ENCODE results near the gene VSTM2B. TPM values are rescaled to one million over a fixed set of nuclear protein-coding genes. Genes with fewer than 3 reads are reported as not detected.

Gene VSTM2B
- total RNA-seq, 4 donors from 2014 or later: not detected

GRCh38 chr19:29515706-29516357, 10.0 kb upstream of the VSTM2B start:
- H3K9me3 ChIP-seq: no peaks in the 10 kb centered on the region

GRCh38 chr19:29516358-29516725, 9.5 kb upstream of the VSTM2B start:
- H3K4me3 ChIP-seq: no peak overlapping the region
- peaks cover 0 to 36% (median 0%) of the 10 kb centered on the region in 4 donors for H3K27me3 ChIP-seq
- TF ChIP-seq CTCF (IDR thresholded peaks at IDR 0.05) (no peak), POLR2A (IDR thresholded peaks at IDR 0.05) (no peak)
- H3K9me3 ChIP-seq: no peaks in the 10 kb centered on the region
- no peaks in the 10 kb centered on the region for H3K36me3 ChIP-seq
- no peak overlapping the region for H3K27ac ChIP-seq
- intact Hi-C loops (cut with DNase I): no loop called here
- no peak for DNase-seq
- 77 to 82% methylated on average over 6 to 8 of the region's 9 CpGs for WGBS, 2 donors
- H3K4me1 ChIP-seq: no peaks in the 10 kb centered on the region

More at GRCh38 chr19:29515706-29516357, 10.0 kb upstream of the VSTM2B start:
- Histone ChIP-seq H3K27me3 (peaks cover 0 to 35% (median 0%) of the 10 kb centered on the region in 4 donors), H3K27ac (no peak overlapping the region), H3K4me1 (no peaks in the 10 kb centered on the region), H3K36me3 (no peaks in the 10 kb centered on the region), H3K4me3 (no peak overlapping the region)
- 68% methylated on average over 16 to 19 of the region's 19 CpGs for WGBS, 2 donors
- TF ChIP-seq POLR2A (IDR thresholded peaks at IDR 0.05): no peak
- no peak for TF ChIP-seq CTCF (IDR thresholded peaks at IDR 0.05)
- no peak for DNase-seq
- intact Hi-C loops (cut with DNase I): no loop called here

- TF ChIP-seq POLR2A (IDR thresholded peaks at IDR 0.05): no peak
- no peak for TF ChIP-seq CTCF (IDR thresholded peaks at IDR 0.05)
- H3K4me3 ChIP-seq: no peak overlapping the region
- no peak for DNase-seq
These were observed 8.9 kb upstream of the VSTM2B start for GRCh38 chr19:29516821-29517395.

GRCh38 chr19:29517412-29517811, 8.4 kb upstream of the VSTM2B start:
- no peak overlapping the region for H3K4me3 ChIP-seq
- TF ChIP-seq CTCF (IDR thresholded peaks at IDR 0.05) (no peak), POLR2A (IDR thresholded peaks at IDR 0.05) (no peak)
- H3K9me3 ChIP-seq: no peaks in the 10 kb centered on the region
- H3K36me3 ChIP-seq: no peaks in the 10 kb centered on the region
- 63 to 65% methylated on average over 2 to 3 of the region's 4 CpGs for WGBS, 2 donors
- H3K27me3 ChIP-seq: peaks cover 0 to 43% (median 0%) of the 10 kb centered on the region in 4 donors
- intact Hi-C loops (cut with DNase I): no loop called here
- no peaks in the 10 kb centered on the region for H3K4me1 ChIP-seq
- DNase-seq: no peak
- no peak overlapping the region for H3K27ac ChIP-seq

More at GRCh38 chr19:29516821-29517395, 8.9 kb upstream of the VSTM2B start:
- Histone ChIP-seq H3K4me1 (no peaks in the 10 kb centered on the region), H3K27ac (no peak overlapping the region), H3K36me3 (no peaks in the 10 kb centered on the region), H3K27me3 (peaks cover 0 to 39% (median 0%) of the 10 kb centered on the region in 4 donors), H3K9me3 (no peaks in the 10 kb centered on the region)
- intact Hi-C loops (cut with DNase I): no loop called here
- WGBS, 2 donors: 67% methylated on average over 9 of the region's 9 CpGs; no CpG with 5 or more reads in 1 of the 2 donors

GRCh38 chr19:29517946-29518345, 7.8 kb upstream of the VSTM2B start:
- 67 to 80% methylated on average over 1 to 3 of the region's 4 CpGs for WGBS, 2 donors
- H3K36me3 ChIP-seq: no peaks in the 10 kb centered on the region
- TF ChIP-seq POLR2A (IDR thresholded peaks at IDR 0.05) (no peak), CTCF (IDR thresholded peaks at IDR 0.05) (no peak)
- intact Hi-C loops (cut with DNase I): no loop called here
- H3K4me1 ChIP-seq: no peaks in the 10 kb centered on the region
- no peak for DNase-seq
- no peaks in the 10 kb centered on the region for H3K9me3 ChIP-seq
- H3K27ac ChIP-seq: no peak overlapping the region
- H3K27me3 ChIP-seq: peaks cover 0 to 48% (median 0%) of the 10 kb centered on the region in 4 donors
- H3K4me3 ChIP-seq: no peak overlapping the region
